Stimulated activated CD8-positive, alpha-beta memory T cell treated with anti-CD3 and anti-CD28 coated beads, Interleukin-4, amount 100 ng/mL, for 4 hours (primary cell): ENCODE data around the gene INTS1.

ENCODE experiments used
- DNase-seq, 2 donors: peaks; one replicate each; pipeline ENCODE4 v3.0.0-alpha.2; 2020; ENCODE audit warnings: low read depth in 2 of 2, low spot score in 1 of 2

Gene INTS1

DNA sequence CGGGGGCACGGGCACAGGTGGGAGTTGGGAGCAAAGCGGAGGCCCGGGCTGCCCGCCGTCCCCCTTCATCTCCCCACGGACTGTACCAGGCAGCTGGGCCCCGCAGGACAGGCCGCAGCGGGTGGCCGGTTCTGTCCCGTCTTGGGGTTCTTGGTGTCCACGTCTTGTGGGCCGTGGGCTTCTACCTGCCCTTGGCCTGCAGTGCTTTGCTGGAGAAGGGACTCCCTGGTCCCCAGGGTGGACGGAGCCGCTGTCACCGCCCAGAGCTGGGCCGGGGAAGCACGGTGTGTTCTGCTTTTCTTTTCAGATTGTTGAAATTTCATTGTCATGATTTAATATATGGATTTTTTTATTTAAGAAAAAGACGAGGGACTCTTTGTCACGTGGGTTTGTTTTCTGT is 38.1 kb upstream of the INTS1 start:
- DNase-seq, result no peak

DNA sequence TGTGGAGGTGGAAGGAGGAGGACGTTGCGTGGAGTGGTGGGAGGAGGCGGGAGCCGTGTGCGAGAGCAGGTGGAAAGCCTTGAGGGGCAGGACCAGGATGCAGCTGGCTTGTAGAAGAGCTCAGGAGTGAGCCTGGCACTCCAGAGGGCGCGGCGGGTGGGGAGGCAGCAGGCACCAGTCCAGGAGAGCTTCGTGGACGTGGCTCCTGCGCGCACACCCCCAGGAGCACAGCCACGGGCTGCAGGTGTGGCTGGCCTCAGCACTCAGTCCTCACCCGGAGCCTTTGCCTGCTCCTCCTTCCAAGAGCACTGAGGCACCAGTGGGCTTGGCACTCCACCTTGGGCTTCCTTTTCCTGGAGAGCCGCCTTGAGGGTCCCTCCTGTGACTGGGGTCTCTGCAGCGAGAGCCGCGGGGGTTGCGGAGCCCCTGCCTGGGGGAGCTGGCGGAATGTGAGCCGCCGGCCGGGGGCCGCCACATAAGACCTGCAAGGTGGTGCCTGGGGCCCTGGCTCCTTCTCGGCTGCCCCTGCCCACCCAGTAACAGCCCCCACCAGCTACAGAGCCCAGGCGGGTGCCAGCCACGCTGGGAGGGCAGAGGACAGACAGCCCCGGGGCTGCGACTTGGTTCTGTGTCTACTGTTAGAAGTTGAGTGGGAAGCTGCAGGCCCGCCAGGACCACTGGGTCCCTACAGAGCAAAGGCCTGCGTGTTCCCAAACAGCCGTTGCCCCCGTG is 37.4 kb upstream of the INTS1 start:
- no peak for DNase-seq

DNA sequence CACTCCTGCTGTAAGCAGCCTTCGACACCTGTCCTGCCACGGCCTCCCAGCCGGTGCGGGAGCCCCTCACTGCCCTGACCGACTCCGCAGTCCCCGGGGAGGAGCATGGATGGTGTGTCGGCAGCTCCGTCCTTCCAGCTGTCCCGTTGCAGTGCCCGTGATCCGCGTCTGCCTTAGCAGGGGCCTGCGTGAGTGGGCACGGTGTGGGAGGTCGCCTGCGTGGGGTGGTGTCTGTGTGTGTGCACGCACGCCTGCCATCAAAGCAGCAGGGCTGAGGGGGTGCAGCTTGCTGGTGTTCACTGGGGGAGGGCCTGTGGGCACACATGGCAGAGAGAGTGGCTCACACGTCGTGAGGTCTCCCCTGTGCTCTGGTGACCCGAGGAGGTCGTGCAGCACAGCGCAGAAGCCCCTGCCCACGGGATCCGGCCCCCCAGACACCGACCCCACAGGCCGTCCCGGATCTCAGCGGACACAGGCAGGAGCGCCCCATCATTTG is 36.6 kb upstream of the INTS1 start:
- no peak for DNase-seq

DNA sequence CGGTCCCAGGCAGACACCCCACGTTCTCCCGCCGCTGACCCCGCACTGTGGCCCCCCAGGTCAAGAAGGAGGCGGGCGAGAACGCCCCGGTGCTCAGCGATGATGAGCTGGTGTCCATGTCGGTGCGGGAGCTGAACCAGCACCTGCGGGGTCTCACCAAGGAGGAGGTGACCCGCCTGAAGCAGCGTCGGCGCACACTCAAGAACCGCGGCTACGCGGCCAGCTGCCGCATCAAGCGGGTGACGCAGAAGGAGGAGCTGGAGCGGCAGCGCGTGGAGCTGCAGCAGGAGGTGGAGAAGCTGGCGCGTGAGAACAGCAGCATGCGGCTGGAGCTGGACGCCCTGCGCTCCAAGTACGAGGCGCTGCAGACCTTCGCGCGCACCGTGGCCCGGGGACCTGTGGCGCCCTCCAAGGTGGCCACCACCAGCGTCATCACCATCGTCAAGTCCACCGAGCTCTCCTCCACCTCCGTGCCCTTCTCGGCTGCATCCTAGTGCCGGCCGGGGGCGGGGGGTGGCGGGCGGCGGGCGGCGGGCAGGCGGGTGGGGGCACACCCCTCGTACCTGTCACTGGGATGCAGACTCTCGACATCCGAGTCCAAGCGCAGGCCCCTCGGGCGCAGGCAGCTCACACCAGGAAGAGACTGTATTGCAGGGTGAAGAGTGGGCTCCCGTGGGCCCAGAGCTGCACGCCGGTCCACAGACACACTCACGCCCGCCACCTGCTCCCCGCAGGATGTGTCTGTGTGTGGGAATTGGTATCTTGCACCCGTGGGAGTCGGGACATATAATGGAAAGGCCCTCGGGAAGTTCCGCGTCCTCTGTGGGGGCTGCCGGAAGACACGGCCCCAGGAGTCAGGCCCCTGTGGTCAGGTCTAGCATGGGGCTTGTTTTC is 35.9 kb upstream of the INTS1 start:
- no peak for DNase-seq

DNA sequence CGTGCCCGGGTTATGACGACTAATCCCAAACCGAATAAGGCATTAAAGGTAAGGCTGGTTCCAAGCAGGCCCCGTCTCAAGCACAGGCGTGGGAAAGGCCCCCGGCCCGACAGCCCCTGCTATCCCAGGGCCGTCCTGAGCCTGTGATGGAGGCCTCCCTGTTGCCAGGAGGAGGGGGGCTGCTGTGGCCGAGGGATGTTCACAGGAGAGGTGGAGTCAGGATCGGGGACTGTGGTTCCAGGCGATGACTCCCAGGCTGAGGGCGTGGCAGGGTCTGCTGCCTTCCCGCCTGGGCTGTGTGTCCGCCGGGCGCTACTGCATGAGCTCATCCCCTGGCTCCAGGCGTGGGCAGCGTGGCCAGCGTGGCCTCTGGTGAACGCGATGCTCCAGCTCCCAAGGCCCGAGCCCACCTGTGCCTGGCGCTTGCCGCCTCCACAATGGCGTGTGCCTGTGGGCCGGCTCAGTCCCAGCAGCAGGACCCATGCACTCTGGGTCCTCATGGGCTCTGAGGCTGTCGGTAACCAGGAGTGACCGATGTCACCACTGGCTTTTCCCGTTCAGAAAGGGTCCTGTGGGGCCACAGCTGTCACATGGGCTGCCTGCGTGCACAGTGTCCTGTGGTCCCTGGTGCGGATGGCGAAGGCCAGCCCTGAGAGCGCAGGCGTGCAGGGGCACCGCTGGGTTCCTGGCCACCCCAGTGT is 35.1 kb upstream of the INTS1 start:
- no peak for DNase-seq

DNA sequence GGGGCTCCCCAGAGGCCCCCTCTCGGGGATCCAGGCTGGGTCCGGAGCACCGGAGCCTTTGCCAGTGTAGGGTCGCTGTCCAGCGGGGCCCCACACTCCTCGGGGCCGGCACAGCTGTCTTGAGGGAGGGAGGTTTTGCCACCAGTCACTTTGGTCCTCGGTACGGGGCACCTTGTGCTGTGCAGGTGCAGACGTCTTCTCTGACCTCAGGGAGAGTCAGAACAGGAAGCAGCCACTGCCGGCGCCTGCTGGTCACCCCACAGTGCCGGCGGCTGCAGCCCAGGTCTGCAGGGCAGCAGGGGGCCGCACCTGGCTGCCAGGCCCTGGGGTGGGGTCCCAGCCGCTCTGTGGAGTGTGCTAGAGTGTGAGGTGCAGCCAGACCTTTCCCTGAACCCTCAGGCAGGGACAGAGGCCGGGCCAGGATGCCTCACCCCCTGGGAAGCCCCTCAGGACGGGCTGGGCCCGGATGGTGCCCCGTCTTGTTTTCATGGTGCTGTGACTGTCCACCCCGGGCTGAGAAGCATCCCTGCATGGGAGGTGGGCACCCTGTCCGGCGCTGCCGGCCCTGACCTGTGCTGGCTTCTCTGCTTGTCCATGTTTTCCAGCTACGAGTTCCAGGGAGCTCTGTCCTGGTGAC is 34.5 kb upstream of the INTS1 start:
- DNase-seq, result no peak

DNA sequence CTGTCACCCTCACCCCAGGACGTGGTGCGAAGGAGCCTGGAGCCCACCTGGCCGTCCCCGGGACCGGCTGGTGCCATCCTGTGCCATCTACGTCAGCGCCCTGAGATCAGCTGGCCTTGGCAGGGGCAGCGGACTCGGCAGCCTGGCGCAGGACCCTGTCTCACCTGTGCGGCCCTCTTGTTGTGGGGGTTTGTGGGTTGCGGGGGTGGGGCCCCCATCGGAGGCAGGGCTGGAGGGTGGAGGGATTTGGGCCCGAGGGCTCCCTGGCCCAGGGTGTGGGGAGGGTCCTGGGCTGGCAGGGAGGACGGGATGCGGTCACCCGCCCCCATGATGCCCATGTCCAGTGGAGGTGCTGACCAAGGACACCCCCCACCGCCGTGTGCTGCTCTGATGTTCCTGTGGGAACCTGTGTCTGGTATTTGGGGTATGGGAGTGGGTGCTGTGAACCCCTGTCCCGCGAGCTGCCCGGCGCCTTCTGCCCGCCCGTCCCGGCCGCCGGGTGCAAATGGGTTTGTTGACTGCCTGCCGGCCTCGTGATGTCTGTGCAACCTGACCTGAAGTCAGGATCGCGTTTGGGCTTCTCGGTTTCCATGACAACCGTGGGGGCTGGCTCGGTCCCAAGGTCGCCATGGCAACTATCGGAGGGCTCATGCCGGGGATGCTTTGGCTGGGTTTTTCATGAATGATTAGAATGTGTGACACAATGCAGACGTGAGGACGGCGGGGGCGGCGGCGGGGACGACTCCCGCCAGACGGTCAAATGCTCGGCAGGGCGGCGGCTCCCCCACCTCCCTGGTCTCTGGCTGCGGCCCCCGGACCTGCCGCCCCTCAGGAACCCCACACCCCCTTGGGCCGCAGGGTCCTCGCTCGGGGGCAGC is 33.6 kb upstream of the INTS1 start:
- no peak for DNase-seq

DNA sequence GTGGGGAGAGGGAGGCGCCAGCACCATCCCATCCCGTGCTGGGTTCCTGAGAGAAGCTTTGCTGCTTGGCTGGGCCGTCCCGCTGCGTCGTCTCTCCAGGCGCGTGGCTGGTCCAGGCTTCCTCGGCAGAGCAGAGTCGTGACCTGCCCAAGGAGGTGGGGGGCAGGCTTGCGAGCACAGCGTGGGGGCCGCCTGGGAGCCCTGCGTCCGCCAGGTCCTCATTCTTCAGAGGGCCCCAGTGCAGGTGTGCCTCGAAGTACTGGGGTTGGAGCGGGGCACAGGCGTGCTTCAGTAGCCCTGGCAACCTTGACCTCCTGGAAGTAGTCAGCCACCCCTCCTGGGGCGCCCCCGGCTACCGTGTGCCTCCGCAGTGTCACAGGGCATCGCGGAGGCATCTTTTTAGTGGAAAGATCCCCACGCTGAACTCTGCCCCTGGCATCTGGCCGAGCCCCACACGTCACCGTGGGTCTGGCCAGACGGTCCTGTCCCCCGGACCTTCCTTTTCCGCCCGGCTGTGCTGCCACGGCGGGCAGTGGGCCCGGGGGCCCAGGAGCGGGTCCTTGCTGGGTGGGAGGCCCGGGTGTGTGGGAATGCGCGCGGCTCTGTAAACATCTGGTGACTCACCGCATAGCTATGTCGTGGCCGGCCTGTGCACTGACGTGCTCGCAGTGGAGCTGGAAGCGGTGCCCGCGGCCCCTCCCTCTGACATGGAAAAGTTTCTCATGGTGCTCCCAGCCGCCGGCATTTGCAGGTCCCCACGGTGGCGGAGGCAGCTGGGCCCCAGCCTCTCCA is 32.8 kb upstream of the INTS1 start:
- DNase-seq, result no peak

DNA sequence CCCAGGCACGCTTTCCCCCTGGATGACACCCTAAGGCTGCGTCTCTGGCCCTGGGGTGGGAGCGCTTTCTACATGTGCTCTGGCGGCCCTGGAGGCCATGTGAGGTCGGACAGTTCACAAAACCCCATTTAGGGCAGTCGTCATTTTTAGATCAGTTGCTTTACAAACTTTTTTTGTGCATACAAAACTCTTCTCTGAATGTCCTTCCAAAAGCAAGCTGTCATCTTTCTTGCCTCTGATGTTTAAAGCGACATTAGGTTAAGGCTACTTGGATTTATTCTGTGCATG is 32.2 kb upstream of the INTS1 start:
- no peak for DNase-seq

DNA sequence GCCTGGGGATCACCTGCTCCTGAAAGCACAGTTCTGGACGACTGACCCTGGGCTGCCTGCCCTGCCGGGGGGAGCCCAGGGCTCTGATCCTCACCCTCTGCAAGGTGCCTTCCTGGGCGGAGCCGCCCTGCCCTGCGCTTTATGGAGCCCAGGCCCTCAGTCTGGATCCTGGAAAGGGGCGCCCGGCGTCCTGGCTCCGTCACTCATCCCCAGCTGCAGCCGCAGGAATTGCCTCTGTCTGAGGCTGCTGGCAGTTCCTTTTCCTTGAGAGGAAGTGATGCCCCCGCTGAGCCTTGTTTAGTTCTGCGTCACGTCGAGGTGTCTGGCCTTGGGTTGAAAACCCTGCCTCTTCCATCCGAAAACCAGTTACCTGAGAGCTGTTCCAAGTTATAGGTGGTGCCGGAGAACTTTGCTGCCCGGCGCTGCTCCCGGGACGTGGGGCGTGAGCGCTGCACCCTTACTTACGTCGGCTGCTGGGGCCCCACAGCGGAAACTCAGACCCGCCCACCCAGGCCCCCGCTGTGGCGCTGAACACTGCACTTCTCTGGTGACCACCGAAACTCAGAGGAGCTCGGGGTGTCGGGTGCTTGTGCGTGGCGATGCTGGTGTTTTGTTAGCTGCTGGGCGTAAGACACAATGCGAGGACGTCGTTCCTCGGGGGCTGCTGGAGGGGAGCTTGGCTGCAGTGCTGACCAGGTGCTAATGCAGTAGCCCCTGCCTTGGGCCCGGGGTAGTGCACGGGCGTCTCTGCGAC is 31.7 kb upstream of the INTS1 start:
- no peak for DNase-seq

DNA sequence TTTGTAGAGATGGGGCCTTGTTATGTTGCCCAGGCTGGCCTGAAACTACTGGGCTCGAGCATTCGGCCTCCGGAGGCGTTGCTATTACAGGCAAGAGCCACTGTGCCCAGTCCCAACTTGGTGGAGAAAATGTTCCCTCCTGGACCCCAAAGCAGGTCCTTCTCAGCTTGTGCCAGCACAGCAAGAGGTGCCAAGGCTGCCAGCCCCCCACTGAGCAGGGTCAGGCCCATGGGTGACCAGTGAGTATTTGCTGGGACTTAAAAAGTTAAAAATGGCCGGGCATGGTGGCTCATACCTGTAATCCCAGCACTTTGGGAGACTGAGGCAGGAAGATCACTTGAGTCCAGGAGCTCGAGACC is 30.9 kb upstream of the INTS1 start:
- DNase-seq, result no peak

DNA sequence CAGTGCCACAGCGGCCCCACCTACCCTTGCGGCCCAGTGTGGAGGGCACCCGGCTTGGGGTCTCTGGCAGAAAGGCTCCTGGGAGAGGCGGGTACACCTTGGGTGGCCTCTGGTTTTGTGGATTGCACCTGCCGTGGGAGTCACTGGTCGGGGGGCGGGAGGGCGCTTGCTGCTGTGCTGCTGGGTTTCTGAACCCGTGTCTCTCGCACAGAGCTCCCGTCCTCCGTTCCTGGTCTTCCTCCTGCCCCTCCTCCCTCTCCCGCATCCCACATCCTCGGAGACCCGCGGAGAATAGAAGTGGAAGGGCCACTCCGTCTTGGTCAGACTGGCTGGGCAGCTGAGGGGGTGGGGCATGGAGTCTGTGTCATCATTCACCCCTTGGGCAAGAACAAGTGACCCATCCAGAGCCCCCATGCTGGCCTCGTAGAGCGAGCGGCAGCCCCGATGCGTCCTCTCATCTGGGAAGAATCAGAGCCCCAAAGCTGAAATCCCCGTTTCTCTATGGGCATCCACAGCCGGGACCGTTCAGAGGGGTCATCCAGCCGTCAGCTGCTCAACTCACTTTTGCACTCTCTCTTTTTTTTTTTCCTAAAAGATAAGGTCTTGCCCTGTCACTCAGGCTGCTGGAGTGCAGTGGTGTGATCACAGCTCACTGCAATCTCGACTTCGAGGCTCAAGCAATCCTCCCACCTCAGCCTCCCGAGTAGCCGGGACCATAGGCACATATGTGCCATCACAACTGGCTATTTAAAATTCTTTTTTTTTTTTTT is 30.3 kb upstream of the INTS1 start:
- no peak for DNase-seq

DNA sequence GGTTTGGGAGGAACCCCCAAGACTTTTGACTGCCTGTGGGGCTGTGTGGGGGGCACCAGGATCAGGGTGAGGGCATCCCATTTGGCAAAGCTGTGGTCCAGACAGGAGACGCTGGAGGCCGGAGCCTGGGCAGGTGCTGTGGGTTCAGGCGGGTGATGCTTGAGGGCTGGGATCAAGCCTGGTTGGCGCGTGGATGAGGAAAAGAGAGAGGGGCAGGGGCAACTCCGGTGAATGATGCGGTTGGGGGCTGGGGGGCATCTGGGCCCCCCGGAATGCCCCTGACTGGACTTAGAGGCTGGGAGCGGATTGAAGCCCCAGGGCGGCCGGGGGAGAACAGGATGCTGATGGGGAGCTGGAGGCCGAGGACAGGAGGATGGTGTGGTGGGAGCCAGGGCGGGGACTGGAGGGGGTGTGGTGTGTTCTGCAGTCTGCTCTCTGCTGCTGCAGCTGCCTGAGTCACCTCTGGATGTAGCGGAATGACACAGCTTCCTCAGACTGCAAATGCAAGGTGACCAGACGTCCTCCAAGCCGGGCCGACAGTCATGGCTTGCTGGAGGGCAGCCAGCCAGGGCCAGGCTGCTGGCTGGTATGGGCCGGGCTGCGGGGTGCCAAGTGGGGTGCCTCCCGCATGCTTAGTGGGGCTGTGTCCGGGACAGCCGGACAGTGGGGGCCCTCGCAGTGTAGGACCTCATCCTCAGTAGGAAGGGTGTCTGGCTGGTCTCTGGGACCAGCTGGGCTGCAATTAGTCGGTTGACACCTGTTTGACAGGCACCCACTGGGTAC is 29.5 kb upstream of the INTS1 start:
- no peak for DNase-seq

DNA sequence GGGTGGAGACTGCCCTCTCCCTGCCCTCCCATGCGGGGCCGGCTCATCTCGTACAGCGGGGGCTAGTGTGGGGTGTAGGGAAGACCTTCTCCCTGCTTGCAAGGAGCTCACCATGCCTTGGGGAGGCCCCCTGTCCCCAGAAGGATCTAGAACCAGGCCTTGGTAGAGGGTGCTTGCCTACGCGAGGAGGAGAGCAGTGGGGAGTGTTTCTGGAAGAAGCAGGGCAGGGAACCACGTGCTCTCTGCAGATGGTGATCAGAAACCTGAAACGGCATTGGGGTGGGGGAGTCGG is 29.0 kb upstream of the INTS1 start:
- no peak for DNase-seq

DNA sequence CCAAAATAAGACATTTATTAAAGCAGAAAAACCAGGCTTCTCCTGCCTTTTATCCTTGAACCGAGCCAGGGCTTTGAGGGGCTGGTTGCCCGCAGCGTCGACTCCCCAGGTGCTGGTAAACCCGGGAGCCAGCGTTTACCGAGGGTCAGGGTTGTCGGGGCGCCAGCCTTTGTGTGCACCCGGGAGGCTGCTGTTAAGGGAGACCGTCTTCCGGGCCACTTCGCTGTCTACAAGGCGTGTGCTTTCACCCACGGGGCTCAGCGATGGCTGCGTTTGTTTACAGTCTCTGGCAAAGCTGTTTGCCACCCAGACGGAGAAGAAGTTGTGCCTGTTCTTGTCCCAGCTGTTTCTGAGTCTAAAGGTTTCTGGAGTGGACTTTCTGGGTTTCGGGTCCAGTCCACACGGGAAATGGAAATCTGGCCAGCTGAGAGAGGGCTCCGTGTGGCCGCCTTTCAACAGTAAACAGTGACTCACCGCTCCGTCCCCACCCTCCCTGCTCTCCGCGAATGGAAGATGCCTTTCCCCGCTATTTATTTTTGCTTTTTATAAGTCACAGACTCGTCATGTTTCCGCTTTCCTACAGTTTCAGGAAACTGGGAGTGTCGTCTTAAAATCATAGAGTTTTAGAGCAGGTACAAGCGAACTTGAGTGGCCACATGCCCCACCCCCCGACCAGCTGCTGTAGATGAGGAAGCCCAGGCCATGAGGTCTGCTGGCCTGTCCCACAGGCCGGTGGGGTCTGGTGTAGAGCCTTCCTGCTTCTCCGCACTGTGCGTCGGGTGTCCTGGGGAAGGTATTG is 28.5 kb upstream of the INTS1 start:
- DNase-seq, result peak; percentile 33 to 37

DNA sequence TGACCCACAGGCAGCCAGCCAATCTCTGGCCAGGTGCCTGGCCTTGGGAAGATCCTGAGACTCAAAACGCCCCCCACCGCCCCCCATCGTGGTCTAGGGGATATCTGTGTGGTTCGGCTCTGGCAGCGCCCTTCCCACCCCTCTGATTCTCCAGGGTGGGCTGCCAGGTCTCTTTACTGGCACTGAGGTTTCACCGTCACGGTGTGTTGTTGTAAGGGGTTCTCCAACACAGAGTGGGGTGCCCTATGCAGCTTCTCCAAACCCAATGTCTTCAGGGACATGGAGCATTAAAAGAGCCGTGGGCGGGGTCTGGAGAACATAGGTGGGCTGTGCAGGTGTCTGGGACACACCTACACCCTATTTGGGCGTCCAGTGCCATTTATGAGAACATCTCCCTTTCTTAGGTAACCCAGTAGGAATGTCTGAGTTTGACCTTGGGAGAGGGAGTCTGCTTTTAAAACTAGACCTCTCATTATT is 27.8 kb upstream of the INTS1 start:
- DNase-seq, result no peak
